OCI-LY3 (cell line): ENCODE data around the gene ZC3H15.

Source experiments
- CTCF ChIP-seq: fragments of 200-600, 300-600 bp; sonication (generic); IDR thresholded peaks from 2 replicates; pipeline ENCODE4 v1.5.1; 2014; ENCODE audit warnings: antibody characterized with exemption, low read length, low read depth
- EZH2phosphoT487 ChIP-seq: fragments of 200-600 bp; shearing (Covaris generic); IDR thresholded peaks from 2 replicates; pipeline ENCODE4 v1.6.1; 2018; ENCODE audit warnings: antibody characterized with exemption, mixed run types, low read depth

DNA sequence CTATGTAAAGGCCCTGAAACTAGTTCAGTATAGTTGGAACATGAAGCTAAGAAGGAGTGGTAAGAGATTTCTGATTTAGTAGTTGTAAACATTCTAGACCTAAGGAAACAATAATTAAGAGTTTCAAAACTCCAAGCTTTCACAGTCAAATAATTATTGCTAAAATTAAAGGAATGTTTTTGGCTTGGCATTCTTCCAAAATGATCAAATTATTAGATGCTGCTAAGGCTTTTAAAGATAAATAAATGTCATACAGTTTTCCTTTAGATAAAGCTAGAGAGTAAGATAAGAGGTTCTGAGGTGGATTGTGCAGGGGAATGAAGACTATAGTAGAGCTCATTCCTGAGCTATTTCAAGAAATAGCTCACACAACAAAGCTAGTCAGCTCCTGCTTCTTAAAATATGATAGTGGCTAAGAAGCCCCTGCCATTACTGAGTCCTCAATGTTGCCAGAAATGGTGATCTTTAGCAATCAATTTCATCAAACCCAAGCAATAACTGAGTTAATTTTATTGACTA lies 45.3 kb downstream of the ZC3H15 start:
- TF ChIP-seq CTCF (no peak), EZH2phosphoT487 (no peak)
